NCI-H146 treated with DMSO at 0.1 percent for 48 hours (cell line): Measurements from ENCODE around the gene PSMD1.
"Not testable (repeated sequence)": the region's sequence is repeated elsewhere in the genome, so short reads cannot be mapped to it uniquely, and the experiment has no call there.

Source experiments
- DNase-seq: peaks from one replicate; lab custom pipeline; 2025; ENCODE audit not compliant: unreplicated experiment; lab: John Stamatoyannopoulos, UW

PSMD1 gene

GRCh38 chr2:231052494-231053451 is 3.9 kb upstream of the PSMD1 start:
- no peak for DNase-seq

DNA sequence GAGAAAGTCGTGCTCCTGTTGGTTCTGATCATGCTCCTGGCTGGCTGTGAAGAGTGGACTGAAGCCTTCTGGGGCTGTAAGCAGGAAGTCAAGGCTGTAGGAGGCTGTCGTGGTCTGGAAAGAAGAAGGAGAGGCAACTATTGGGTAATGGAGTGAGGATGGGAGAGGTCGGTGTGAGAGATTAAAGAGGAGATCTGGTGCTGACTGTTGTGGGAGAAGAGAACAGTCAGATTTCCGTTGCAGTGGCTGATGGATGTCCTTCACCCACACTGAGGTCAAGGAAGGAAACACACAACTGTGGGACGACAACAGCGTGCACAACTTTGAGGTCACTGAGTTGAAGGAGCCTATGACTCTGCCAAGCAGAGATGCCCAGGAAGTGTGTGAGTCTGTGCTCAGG is 2.8 kb upstream of the PSMD1 start:
- no peak for DNase-seq

- DNase-seq: no peak
Observed at GRCh38 chr2:231057590-231057989, 923 bp downstream of the PSMD1 start.

- DNase-seq: no peak
Observed at GRCh38 chr2:231058761-231059550, 2.3 kb downstream of the PSMD1 start.

DNA sequence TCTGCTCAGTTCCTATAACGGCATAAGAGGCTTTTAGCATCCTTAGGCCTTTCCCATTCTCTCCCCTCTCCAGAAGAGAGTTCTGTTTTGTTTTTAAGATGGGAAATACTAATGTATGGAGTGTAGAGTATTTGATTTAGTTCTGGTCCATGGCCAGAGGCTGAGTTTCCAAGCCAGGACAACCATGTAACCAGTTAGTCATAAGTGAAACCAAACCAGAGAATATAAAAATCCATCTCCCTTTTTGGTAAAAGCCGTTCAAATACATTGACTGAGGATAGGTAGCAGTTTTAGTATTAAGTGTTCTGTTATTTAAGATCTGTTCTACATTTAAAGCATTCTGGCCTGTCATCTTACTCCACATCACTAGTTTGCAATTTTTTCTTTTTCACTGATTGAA is 3.1 kb downstream of the PSMD1 start:
- no peak for DNase-seq

DNA sequence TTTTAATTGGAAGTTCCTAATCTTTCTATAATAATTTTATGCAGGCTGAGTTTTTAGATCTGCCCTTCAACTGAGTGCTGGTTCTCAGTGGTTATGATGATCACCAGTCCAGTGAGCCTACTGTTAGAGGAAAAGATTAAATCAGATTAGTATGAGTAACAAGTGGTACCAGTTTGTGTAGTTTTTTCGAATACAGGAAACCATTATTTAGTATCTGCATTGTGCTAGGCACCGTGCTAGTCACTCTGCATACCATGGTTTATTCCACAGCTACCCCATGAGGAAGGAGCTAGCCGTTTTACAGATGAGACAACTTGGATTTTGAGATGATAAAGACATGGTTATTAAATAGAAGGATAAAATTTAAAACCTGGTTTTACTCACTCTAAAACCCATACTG is 6.1 kb downstream of the PSMD1 start:
- DNase-seq: no peak

DNA sequence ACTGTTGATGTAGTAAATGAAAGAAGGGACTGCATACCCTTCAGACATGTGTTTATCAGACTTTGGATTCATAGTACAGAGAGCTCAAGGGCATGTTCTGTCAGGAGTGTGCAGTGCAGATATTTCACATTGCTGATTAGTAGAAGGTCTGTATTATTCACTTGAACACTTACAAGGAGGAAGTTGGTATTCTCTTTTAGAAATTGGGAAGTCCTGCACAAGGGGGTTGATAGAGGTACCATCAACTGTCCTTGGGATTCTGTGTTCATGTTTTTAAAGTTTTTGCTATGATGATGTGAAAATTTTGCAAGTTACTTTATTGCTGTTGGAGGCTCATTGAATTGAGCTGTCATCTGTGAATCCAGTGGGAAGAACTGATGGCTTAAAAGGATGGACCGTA is 6.7 kb downstream of the PSMD1 start:
- no peak for DNase-seq

DNA sequence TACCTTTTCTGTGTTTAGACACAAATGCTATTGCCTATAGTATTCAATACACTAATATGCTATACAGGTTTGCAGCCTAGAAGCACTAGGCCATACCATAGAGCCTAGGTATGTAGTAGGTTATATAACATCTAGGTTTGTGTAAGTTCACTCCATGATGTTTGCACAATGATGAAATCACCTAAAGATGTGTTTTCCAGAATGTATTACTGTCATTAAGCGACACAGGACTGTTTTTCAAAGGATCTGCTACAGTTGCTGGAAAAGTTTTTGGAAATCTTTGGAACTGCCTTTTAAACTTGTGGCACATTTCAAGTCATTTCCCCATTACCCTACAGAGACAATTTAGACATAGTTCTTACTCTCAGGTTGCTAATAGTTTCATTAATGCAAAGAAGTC is 9.3 kb downstream of the PSMD1 start:
- DNase-seq: no peak

DNA sequence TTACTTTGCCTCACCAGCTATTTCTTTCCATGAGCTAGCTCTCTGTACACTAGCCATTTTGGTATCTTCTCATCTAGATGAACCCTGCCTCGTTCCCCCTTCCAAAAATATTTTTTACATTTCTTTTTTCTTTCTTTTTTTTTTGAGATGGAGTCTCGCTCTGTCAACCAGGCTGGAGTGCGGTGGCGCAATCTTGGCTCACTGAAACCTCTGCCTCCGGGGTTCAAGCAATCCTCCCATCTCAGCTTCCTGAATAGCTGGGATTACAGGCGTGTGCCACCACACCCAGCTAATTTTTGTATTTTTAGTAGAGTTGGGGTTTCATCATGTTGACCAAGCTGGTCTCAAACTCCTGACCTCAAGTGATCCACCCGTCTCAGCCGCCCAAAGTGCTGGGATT is 10.9 kb downstream of the PSMD1 start:
- not testable (repeated sequence) for DNase-seq

DNA sequence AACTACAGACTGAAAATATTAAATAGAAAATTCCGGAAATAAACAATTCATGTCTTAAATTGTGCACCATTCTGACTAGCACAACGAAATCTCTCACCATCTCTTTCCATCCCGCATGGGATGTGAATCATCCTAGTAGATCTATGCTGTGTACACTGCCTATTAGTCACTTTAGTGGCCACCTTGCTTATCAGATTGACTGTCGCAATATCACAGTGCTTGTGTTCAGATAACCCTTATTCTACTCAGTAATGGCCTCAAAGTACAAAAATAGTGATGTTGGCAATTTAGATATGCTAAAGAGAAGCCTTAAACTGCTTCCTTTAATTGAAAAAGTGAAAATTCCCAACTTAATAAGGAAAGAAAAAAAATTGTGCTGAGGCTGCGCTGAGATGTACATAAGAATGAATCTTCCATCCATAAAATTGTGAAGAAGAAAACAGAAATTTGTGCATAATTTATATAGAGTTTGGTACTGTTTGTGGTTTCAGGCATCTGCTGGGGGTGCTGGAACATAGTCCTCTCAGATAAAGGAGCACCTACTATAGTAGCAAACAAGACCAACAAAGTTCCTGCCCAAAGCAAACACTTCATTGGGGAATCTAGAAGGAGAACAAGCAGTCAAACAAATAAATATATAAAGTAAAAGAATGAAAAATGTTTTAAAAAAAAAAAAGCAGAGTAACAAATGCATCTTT is 12.0 kb downstream of the PSMD1 start:
- no peak for DNase-seq

DNA sequence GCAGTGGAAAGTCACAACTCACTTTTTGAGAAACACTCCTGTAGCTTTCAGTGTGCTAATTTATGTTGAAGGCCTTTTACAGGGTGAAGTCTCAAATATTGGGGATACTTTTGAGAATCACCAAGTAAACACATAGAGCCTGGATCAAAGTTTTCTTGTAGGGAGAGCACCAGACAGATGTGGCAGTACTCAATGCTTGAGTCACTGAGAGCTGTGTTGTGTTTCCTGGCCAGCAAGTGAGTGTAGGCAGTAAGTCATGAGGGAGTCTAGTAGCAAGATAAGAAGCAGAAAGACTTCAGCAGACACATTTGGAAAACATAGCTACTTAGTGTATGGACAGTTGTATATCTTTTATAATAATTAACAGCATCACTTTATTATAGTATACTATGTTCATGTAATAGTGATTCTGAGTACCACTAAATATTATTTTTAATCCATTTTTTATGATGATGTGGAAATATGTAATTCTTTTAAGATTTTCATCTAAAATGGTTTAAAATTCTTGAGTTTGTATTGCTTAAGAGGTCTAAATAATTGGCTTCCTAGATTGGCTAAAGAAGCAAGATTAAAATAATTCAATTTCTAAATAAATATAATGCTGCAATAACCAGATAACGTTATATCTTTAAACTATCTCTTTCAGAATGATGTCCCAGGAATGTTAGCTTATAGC is 12.8 kb downstream of the PSMD1 start:
- no peak for DNase-seq

DNA sequence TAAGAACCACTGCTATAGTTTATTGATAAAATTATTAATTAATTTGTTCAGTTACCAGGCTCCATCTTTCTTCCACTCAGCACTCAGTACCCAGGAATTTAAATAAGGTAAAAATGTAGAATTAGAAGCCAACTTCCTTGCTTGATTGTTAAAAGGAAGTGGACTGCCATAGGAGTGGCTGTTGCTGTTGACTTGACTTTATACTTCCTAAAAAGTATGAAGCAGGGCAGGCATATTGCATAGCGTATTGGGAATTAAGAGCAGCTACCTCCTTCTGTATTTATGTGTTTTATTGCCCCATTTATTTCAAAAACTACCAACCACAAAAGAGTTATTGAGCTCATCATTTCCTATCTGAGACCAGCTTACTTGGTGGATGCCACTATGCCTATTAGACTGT is 27.9 kb downstream of the PSMD1 start:
- no peak for DNase-seq

GRCh38 chr2:231088754-231089153 is 32.1 kb downstream of the PSMD1 start:
- DNase-seq: no peak

GRCh38 chr2:231093933-231094332 is 37.3 kb downstream of the PSMD1 start:
- DNase-seq: no peak

DNA sequence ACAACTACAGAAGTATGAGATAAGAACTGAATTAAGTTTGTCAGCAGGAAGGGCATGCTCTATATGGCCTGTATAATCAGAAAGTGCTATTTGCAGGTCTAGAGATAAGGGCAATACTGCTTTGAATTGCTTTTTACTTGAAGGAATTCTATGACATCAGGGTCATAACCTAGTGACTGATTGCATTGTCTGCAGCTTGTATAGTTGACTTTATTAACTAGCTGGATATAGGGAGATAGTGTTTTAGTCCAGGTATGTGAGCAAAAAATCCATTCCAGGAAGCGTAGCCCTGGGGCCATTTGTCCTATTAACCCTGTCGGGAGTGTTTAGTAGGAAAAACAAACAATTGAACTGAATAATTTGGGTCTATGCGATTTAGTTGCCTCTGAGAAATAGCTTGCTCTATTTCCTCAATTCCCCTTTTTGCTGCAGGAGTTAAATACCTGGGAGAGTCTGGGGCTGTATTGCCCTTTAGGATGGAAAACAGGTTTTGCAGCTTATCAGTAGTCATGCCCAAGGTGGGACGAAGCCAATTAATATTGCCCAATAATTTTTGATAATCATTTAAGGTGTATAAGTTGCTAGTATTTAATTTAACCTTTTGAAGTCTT is 38.2 kb downstream of the PSMD1 start:
- DNase-seq: no peak

GRCh38 chr2:231099918-231100317 is 43.3 kb downstream of the PSMD1 start:
- DNase-seq: no peak

- DNase-seq: not testable (repeated sequence)
Observed at GRCh38 chr2:231100321-231100720, 43.7 kb downstream of the PSMD1 start.

GRCh38 chr2:231100990-231101389 is 44.3 kb downstream of the PSMD1 start:
- no peak for DNase-seq

DNA sequence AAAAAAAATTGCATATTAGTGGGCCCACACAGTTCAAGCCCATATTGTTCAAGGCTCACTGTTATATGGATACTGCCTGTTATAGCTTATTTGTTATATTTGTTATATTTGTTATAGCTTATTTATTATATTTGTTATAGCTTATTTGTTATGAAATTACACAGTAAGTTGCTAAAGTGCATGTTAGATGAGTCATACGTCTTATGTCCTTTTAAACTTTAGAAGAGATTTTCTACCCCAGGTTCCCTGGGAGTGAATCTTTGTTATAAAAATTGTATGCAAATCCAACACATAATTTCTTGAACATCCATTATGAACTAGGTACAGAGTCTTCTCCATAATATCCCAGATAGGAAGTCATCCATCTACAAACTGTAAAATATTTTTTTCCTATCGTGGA is 46.1 kb downstream of the PSMD1 start:
- no peak for DNase-seq

DNA sequence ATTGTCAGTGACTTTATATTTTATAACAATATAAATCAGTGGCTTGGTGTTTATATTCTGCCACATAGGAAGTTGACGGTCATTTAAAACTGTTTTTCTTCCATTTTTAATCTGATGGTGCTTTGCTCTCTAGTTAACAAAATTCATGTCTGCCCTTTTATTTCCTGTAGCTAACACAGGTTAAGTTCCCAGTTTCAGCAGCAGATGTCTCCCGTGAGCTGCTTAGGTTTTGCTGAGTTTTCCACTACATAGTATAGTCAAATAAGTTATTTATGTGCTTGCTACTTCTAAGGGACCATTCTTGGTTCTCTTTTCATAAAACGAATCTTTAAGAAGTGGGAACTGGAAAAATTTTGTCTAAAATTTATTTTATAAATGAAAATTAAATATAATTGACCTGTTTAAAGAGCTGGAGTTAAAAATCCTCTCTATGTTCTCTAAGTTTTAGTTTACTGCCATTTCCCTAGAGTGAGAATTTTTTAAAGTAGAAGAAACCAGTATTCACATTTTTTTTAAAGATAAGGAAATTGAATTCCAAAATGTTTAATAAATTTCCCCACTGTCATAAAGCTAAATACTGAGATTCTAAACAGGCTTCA is 47.5 kb downstream of the PSMD1 start:
- DNase-seq: peak; percentile 7
